WTC11 (cell line): ENCODE data around the gene MYBPC2. TPM values are rescaled to one million over a fixed set of nuclear protein-coding genes. Genes with fewer than 3 reads are reported as not detected.

ENCODE experiments used
- ATF1 ChIP-seq: sonication (generic); formaldehyde crosslinking; IDR thresholded peaks from 2 replicates; pipeline ENCODE4 v1.8.1; 2023; ENCODE audit warnings: mild to moderate bottlenecking, moderate library complexity, missing genetic modification reagents
- CREM ChIP-seq: sonication (generic); formaldehyde crosslinking; IDR thresholded peaks from 2 replicates; pipeline ENCODE4 v1.8.1; 2022; ENCODE audit warnings: mild to moderate bottlenecking, missing genetic modification reagents, moderate library complexity
- FOXP1 ChIP-seq: sonication (generic); formaldehyde crosslinking; IDR thresholded peaks from 2 replicates; pipeline ENCODE4 v1.8.0; 2022; ENCODE audit warnings: missing genetic modification reagents, mild to moderate bottlenecking, moderate library complexity, borderline replicate concordance
- IRF2 ChIP-seq: sonication (generic); formaldehyde crosslinking; IDR thresholded peaks from 2 replicates; pipeline ENCODE4 v1.8.0; 2022; ENCODE audit warnings: low read depth, missing genetic modification reagents, borderline replicate concordance
- KAT7 ChIP-seq: sonication (generic); formaldehyde crosslinking; IDR thresholded peaks from 2 replicates; pipeline ENCODE4 v1.8.1; 2023; ENCODE audit warnings: missing genetic modification reagents, mild to moderate bottlenecking, borderline replicate concordance
- MYBL2 ChIP-seq: sonication (generic); formaldehyde crosslinking; IDR thresholded peaks from 2 replicates; pipeline ENCODE4 v1.8.1; 2023; ENCODE audit warnings: mild to moderate bottlenecking, moderate library complexity, missing genetic modification reagents
- NFE2L1 ChIP-seq: sonication (generic); formaldehyde crosslinking; IDR thresholded peaks from 2 replicates; pipeline ENCODE4 v1.8.1; 2023; ENCODE audit warnings: missing genetic modification reagents
- NFYB ChIP-seq: sonication (generic); formaldehyde crosslinking; conservative IDR thresholded peaks from 2 replicates; pipeline ENCODE4 v1.8.0; 2022; ENCODE audit warnings: low read depth, missing genetic modification reagents
- SP1 ChIP-seq: sonication (generic); formaldehyde crosslinking; conservative IDR thresholded peaks from 2 replicates; pipeline ENCODE4 v1.8.1; 2022; ENCODE audit warnings: missing genetic modification reagents
- ZNF416 ChIP-seq: fragments of 250-450 bp; sonication (Bioruptor Pico); IDR thresholded peaks from 2 replicates; pipeline ENCODE4 v1.9.0; 2021; ENCODE audit warnings: mild to moderate bottlenecking, inconsistent platforms
- total RNA-seq: library from RNA; stranded (reverse); gene quantifications from 3 replicates; pipeline ENCODE4 v1.2.3, GENCODE V29; 2021
- TF ChIP-seq, protein P1 (sequence below): sonication (generic); formaldehyde crosslinking; IDR thresholded peaks from 2 replicates; pipeline ENCODE4 v1.8.1; 2023; ENCODE audit warnings: mild to moderate bottlenecking, missing genetic modification reagents
- TF ChIP-seq, protein P2 (sequence below): fragments of 250-450 bp; sonication (Bioruptor Pico); IDR thresholded peaks from 2 replicates; pipeline ENCODE4 v1.8.0; 2021; ENCODE audit warnings: mild to moderate bottlenecking
- TF ChIP-seq, protein P3 (sequence below): fragments of 250-450 bp; sonication (Bioruptor Pico); IDR thresholded peaks from 2 replicates; pipeline ENCODE4 v1.9.0; 2021; ENCODE audit warnings: mild to moderate bottlenecking
- TF ChIP-seq, protein P4 (sequence below): fragments of 250-450 bp; sonication (Bioruptor Pico); IDR thresholded peaks from 2 replicates; pipeline ENCODE4 v1.9.0; 2021; ENCODE audit warnings: mild to moderate bottlenecking, borderline replicate concordance
- TF ChIP-seq, protein P5 (sequence below): sonication (generic); formaldehyde crosslinking; IDR thresholded peaks from 2 replicates; pipeline ENCODE4 v1.8.0; 2022; ENCODE audit warnings: mild to moderate bottlenecking, missing genetic modification reagents
- TF ChIP-seq, protein P6 (sequence below): sonication (generic); formaldehyde crosslinking; IDR thresholded peaks from 2 replicates; pipeline ENCODE4 v1.8.0; 2022; ENCODE audit warnings: mild to moderate bottlenecking, missing genetic modification reagents
- TF ChIP-seq, protein P7 (sequence below): sonication (generic); formaldehyde crosslinking; IDR thresholded peaks from 2 replicates; pipeline ENCODE4 v1.8.1; 2022; ENCODE audit warnings: mild to moderate bottlenecking, moderate library complexity, missing genetic modification reagents
- TF ChIP-seq, protein P8 (sequence below): fragments of 250-450 bp; sonication (Bioruptor Pico); IDR thresholded peaks from 2 replicates; pipeline ENCODE4 v1.9.0; 2021; ENCODE audit warnings: mild to moderate bottlenecking

The MYBPC2 gene
- total RNA-seq, 1 experiment from 2014 or later = 2.6 TPM

DNA sequence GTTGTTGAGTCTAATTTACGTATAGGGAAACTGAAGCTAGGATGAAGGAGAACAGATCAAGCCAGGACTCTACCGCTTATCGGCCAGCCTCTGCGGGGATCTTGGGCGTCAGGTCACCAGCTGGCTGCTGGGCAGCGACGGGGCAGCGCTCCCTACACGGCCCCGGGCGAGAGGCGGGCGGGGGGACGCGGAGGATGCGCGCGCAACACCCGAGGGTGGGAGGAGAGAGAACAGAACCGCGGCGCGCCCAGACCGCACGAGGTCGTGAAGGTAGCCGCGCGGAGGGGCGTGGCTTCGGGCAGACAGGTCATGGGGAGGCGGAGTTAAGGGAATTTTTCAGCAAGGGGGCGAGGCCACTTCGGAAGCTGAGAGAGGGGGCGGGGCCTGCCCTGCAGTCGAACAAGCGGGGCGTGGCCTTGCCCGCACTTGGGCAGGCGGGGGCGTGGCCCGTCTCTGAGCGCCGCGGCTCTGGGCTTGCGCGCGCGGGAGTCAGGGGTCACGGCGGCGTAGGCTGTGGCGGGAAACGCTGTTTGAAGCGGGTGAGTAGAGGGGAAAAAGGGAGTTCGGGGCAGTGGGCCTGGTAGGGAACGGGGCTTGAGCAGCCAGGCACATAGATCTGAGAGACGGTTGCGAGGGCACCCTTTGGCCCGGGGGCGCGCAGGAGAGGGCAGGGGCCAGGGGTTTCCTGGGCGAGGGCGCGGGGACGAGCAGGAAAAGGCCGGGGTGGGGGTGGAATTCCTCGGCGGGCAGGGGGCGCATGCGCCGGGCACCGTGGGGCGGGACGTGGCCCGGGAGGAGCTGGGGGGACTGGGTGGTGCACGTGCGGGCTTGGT is 48.6 kb upstream of the MYBPC2 start, which contains the start of gene POLD1 (continued):
- TF ChIP-seq IRF2 (CRISPR knock-in tag) (no peak), MYBL2 (CRISPR knock-in tag) (peak; percentile 69; the same call in 1 of the 2 replicates), ATF1 (0 out of 2 replicates have a peak, but pooled peaks have one; percentile 36), KAT7 (CRISPR knock-in tag) (no peak), NFE2L1 (0 out of 2 replicates have a peak, but pooled peaks have one; percentile 10), ZNF416 (CRISPR knock-in tag) (no peak; the same call in 1 of the 2 replicates), NFYB (no peak), SP1 (CRISPR knock-in tag) (peak; percentile 91), CREM (CRISPR knock-in tag) (peak; percentile 67; the same call in 1 of the 2 replicates), FOXP1 (CRISPR knock-in tag) (peak; percentile 89)
- TF ChIP-seq, protein P1, sequence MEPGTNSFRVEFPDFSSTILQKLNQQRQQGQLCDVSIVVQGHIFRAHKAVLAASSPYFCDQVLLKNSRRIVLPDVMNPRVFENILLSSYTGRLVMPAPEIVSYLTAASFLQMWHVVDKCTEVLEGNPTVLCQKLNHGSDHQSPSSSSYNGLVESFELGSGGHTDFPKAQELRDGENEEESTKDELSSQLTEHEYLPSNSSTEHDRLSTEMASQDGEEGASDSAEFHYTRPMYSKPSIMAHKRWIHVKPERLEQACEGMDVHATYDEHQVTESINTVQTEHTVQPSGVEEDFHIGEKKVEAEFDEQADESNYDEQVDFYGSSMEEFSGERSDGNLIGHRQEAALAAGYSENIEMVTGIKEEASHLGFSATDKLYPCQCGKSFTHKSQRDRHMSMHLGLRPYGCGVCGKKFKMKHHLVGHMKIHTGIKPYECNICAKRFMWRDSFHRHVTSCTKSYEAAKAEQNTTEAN (CRISPR knock-in tag) = peak; percentile 74; the same call in 1 of the 2 replicates
- TF ChIP-seq, protein P2, sequence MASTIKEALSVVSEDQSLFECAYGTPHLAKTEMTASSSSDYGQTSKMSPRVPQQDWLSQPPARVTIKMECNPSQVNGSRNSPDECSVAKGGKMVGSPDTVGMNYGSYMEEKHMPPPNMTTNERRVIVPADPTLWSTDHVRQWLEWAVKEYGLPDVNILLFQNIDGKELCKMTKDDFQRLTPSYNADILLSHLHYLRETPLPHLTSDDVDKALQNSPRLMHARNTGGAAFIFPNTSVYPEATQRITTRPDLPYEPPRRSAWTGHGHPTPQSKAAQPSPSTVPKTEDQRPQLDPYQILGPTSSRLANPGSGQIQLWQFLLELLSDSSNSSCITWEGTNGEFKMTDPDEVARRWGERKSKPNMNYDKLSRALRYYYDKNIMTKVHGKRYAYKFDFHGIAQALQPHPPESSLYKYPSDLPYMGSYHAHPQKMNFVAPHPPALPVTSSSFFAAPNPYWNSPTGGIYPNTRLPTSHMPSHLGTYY (CRISPR knock-in tag) = peak; percentile 21; the same call in 1 of the 2 replicates
- TF ChIP-seq, protein P3, sequence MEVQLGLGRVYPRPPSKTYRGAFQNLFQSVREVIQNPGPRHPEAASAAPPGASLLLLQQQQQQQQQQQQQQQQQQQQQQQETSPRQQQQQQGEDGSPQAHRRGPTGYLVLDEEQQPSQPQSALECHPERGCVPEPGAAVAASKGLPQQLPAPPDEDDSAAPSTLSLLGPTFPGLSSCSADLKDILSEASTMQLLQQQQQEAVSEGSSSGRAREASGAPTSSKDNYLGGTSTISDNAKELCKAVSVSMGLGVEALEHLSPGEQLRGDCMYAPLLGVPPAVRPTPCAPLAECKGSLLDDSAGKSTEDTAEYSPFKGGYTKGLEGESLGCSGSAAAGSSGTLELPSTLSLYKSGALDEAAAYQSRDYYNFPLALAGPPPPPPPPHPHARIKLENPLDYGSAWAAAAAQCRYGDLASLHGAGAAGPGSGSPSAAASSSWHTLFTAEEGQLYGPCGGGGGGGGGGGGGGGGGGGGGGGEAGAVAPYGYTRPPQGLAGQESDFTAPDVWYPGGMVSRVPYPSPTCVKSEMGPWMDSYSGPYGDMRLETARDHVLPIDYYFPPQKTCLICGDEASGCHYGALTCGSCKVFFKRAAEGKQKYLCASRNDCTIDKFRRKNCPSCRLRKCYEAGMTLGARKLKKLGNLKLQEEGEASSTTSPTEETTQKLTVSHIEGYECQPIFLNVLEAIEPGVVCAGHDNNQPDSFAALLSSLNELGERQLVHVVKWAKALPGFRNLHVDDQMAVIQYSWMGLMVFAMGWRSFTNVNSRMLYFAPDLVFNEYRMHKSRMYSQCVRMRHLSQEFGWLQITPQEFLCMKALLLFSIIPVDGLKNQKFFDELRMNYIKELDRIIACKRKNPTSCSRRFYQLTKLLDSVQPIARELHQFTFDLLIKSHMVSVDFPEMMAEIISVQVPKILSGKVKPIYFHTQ (CRISPR knock-in tag) = peak; percentile 67; the same call in 1 of the 2 replicates
- TF ChIP-seq, protein P4, sequence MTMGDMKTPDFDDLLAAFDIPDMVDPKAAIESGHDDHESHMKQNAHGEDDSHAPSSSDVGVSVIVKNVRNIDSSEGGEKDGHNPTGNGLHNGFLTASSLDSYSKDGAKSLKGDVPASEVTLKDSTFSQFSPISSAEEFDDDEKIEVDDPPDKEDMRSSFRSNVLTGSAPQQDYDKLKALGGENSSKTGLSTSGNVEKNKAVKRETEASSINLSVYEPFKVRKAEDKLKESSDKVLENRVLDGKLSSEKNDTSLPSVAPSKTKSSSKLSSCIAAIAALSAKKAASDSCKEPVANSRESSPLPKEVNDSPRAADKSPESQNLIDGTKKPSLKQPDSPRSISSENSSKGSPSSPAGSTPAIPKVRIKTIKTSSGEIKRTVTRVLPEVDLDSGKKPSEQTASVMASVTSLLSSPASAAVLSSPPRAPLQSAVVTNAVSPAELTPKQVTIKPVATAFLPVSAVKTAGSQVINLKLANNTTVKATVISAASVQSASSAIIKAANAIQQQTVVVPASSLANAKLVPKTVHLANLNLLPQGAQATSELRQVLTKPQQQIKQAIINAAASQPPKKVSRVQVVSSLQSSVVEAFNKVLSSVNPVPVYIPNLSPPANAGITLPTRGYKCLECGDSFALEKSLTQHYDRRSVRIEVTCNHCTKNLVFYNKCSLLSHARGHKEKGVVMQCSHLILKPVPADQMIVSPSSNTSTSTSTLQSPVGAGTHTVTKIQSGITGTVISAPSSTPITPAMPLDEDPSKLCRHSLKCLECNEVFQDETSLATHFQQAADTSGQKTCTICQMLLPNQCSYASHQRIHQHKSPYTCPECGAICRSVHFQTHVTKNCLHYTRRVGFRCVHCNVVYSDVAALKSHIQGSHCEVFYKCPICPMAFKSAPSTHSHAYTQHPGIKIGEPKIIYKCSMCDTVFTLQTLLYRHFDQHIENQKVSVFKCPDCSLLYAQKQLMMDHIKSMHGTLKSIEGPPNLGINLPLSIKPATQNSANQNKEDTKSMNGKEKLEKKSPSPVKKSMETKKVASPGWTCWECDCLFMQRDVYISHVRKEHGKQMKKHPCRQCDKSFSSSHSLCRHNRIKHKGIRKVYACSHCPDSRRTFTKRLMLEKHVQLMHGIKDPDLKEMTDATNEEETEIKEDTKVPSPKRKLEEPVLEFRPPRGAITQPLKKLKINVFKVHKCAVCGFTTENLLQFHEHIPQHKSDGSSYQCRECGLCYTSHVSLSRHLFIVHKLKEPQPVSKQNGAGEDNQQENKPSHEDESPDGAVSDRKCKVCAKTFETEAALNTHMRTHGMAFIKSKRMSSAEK (CRISPR knock-in tag) = 0 out of 2 replicates have a peak, but pooled peaks have one; percentile 21
- TF ChIP-seq, protein P5, sequence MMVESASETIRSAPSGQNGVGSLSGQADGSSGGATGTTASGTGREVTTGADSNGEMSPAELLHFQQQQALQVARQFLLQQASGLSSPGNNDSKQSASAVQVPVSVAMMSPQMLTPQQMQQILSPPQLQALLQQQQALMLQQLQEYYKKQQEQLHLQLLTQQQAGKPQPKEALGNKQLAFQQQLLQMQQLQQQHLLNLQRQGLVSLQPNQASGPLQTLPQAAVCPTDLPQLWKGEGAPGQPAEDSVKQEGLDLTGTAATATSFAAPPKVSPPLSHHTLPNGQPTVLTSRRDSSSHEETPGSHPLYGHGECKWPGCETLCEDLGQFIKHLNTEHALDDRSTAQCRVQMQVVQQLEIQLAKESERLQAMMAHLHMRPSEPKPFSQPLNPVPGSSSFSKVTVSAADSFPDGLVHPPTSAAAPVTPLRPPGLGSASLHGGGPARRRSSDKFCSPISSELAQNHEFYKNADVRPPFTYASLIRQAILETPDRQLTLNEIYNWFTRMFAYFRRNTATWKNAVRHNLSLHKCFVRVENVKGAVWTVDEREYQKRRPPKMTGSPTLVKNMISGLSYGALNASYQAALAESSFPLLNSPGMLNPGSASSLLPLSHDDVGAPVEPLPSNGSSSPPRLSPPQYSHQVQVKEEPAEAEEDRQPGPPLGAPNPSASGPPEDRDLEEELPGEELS (CRISPR knock-in tag) = peak; percentile 70; the same call in 1 of the 2 replicates
- TF ChIP-seq, protein P6, sequence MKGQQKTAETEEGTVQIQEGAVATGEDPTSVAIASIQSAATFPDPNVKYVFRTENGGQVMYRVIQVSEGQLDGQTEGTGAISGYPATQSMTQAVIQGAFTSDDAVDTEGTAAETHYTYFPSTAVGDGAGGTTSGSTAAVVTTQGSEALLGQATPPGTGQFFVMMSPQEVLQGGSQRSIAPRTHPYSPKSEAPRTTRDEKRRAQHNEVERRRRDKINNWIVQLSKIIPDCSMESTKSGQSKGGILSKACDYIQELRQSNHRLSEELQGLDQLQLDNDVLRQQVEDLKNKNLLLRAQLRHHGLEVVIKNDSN (CRISPR knock-in tag) = peak; percentile 60; the same call in 1 of the 2 replicates
- TF ChIP-seq, protein P7, sequence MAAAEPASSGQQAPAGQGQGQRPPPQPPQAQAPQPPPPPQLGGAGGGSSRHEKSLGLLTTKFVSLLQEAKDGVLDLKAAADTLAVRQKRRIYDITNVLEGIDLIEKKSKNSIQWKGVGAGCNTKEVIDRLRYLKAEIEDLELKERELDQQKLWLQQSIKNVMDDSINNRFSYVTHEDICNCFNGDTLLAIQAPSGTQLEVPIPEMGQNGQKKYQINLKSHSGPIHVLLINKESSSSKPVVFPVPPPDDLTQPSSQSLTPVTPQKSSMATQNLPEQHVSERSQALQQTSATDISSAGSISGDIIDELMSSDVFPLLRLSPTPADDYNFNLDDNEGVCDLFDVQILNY (CRISPR knock-in tag) = peak; percentile 92
- TF ChIP-seq, protein P8, sequence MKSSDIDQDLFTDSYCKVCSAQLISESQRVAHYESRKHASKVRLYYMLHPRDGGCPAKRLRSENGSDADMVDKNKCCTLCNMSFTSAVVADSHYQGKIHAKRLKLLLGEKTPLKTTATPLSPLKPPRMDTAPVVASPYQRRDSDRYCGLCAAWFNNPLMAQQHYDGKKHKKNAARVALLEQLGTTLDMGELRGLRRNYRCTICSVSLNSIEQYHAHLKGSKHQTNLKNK (CRISPR knock-in tag) = peak; percentile 82
